K562 (cell line): ENCODE measurements around the gene VDAC2. TPM values are rescaled to one million over a fixed set of nuclear protein-coding genes. Genes with fewer than 3 reads are reported as not detected.

Experiments used
- ADNP ChIP-seq: fragments of 200-800 bp; sonication (Bioruptor generic); IDR thresholded peaks from 2 replicates; pipeline ENCODE4 v1.6.1; 2016; ENCODE audit warnings: missing genetic modification characterization, missing compliant biosample characterization
- ATF1 ChIP-seq, 2 experiments: fragments of 450-650 bp in 1 of 2; IDR thresholded peaks; 2 replicates each; pipeline ENCODE4 v1.6.1; 2016; ENCODE audit warnings: missing compliant biosample characterization in 1 of 2, missing genetic modification characterization in 1 of 2
- ATF2 ChIP-seq: sonication (generic); formaldehyde crosslinking; IDR thresholded peaks from 2 replicates; pipeline ENCODE4 v1.8.1; 2022; ENCODE audit warnings: missing genetic modification reagents
- CBFA2T3 ChIP-seq: fragments of 450-650 bp; IDR thresholded peaks from 2 replicates; pipeline ENCODE4 v1.6.1; 2017
- CBX3 ChIP-seq, 2 experiments: IDR thresholded peaks; 1 replicate in 1 of 2; 2 replicates in 1 of 2; pipeline ENCODE4 v1.6.1; 2012; ENCODE audit warnings: inconsistent platforms in 2 of 2, low read length in 2 of 2, borderline replicate concordance in 1 of 2, control low read depth in 1 of 2
- CREM ChIP-seq: IDR thresholded peaks from 2 replicates; pipeline ENCODE4 v1.6.1; 2014; ENCODE audit warnings: antibody characterized with exemption, low read depth
- DEAF1 ChIP-seq: fragments of 450-650 bp; formaldehyde crosslinking; IDR thresholded peaks from 2 replicates; pipeline ENCODE4 v1.4.0; 2020; ENCODE audit warnings: mild to moderate bottlenecking, moderate library complexity
- E2F3 ChIP-seq: fragments of 250-450 bp; sonication (Bioruptor Pico); IDR thresholded peaks from 2 replicates; pipeline ENCODE4 v1.4.0; 2020; ENCODE audit warnings: mild to moderate bottlenecking
- FOS ChIP-seq: IDR thresholded peaks from 3 replicates; pipeline ENCODE4 v1.6.1; 2011; ENCODE audit not compliant: insufficient read length; ENCODE audit errors: extremely low read depth
- FOXJ2 ChIP-seq: fragments of 200-800 bp; sonication (Bioruptor generic); IDR thresholded peaks from 2 replicates; pipeline ENCODE4 v1.6.1; 2016; ENCODE audit warnings: missing genetic modification characterization, missing compliant biosample characterization
- HIVEP1 ChIP-seq: fragments of 250-450 bp; sonication (Bioruptor Pico); IDR thresholded peaks from 2 replicates; pipeline ENCODE4 v1.4.0; 2020; ENCODE audit warnings: mild to moderate bottlenecking
- KLF16 ChIP-seq: IDR thresholded peaks from 2 replicates; pipeline ENCODE4 v1.6.1; 2016; ENCODE audit warnings: antibody characterized with exemption
- POLR2B ChIP-seq: fragments of 450-650 bp; IDR thresholded peaks from 2 replicates; pipeline ENCODE4 v1.6.1; 2018; ENCODE audit warnings: low read depth; ENCODE audit not compliant: partially characterized antibody
- SMARCB1 ChIP-seq: IDR thresholded peaks from 2 replicates; pipeline ENCODE4 v1.6.1; 2011; ENCODE audit warnings: improper control_type of control experiment, low read depth; ENCODE audit not compliant: insufficient read length
- SP1 ChIP-seq: sonication (generic); formaldehyde crosslinking; IDR thresholded peaks from 2 replicates; pipeline ENCODE4 v1.8.1; 2022; ENCODE audit warnings: mild to moderate bottlenecking, missing genetic modification reagents
- SRSF7 ChIP-seq: fragments of 200-400 bp; formaldehyde crosslinking; optimal IDR thresholded peaks from 2 replicates; pipeline ENCODE3; 2017; ENCODE audit warnings: mild to moderate bottlenecking, low read depth, low read length
- ZBED1 ChIP-seq: IDR thresholded peaks from 2 replicates; pipeline ENCODE4 v1.6.1; 2014
- ZNF239 ChIP-seq: fragments of 250-450 bp; sonication (Bioruptor Pico); IDR thresholded peaks from 2 replicates; pipeline ENCODE4 v1.4.0; 2020; ENCODE audit warnings: mild to moderate bottlenecking
- ZNF589 ChIP-seq: fragments of 200-800 bp; sonication (Bioruptor generic); IDR thresholded peaks from 2 replicates; pipeline ENCODE4 v1.6.1; 2016; ENCODE audit warnings: low read depth, missing genetic modification characterization, missing compliant biosample characterization
- ZNF76 ChIP-seq: fragments of 250-450 bp; sonication (Bioruptor Pico); IDR thresholded peaks from 2 replicates; pipeline ENCODE4 v1.4.0; 2020; ENCODE audit warnings: mild to moderate bottlenecking, moderate library complexity, borderline replicate concordance
- polyA plus RNA-seq, 8 experiments: library from polyadenylated mRNA; depleted of rRNA in 4 of 8; stranded (reverse) in 5 of 8; unstranded in 3 of 8; fragments of >200 nt; fragmentation: Nextera tagmentation in 2 of 8; fragmentation: Illumina TruSeq in 1 of 8; extraction: Ambion mirVana in 2 of 8; extraction: Trizol in 1 of 8; gene quantifications; 2 replicates each; pipeline versions ENCODE4 v1.2.1 to v1.2.3, GENCODE V29; 2011 to 2014; ENCODE audit warnings: inconsistent platforms in 1 of 8, missing spikeins in 1 of 8
- total RNA-seq, 7 experiments: library from RNA; depleted of rRNA in 6 of 7; stranded (reverse); fragments of >200 nt in 6 of 7; fragmentation: Illumina TruSeq in 2 of 7; extraction: Trizol in 2 of 7; gene quantifications; 2 replicates each; pipeline versions ENCODE4 v1.2.1 to v1.2.3, GENCODE V29; 2011 to 2021; ENCODE audit warnings: low replicate concordance in 1 of 7
- TF ChIP-seq, protein P1 (sequence below): sonication (generic); formaldehyde crosslinking; IDR thresholded peaks from 2 replicates; pipeline ENCODE4 v1.8.1; 2022; ENCODE audit warnings: missing genetic modification reagents
- TF ChIP-seq, protein P2 (sequence below), 2 experiments: fragments of 450-650 bp in 1 of 2; sonication (generic) in 1 of 2; formaldehyde crosslinking in 1 of 2; IDR thresholded peaks in 1 of 2; conservative IDR thresholded peaks in 1 of 2; 2 replicates each; pipeline versions ENCODE4 v1.6.1 to v1.8.1; 2016 to 2023; ENCODE audit warnings: mild to moderate bottlenecking in 2 of 2, moderate library complexity in 2 of 2, inconsistent platforms in 1 of 2, missing genetic modification reagents in 1 of 2

Gene VDAC2
- total and polyA plus RNA-seq, 9 of the 15 experiments (the other 6 are each of a cell fraction or from before 2014, with no cell fraction given), result 139 to 450 (median 250) TPM

DNA sequence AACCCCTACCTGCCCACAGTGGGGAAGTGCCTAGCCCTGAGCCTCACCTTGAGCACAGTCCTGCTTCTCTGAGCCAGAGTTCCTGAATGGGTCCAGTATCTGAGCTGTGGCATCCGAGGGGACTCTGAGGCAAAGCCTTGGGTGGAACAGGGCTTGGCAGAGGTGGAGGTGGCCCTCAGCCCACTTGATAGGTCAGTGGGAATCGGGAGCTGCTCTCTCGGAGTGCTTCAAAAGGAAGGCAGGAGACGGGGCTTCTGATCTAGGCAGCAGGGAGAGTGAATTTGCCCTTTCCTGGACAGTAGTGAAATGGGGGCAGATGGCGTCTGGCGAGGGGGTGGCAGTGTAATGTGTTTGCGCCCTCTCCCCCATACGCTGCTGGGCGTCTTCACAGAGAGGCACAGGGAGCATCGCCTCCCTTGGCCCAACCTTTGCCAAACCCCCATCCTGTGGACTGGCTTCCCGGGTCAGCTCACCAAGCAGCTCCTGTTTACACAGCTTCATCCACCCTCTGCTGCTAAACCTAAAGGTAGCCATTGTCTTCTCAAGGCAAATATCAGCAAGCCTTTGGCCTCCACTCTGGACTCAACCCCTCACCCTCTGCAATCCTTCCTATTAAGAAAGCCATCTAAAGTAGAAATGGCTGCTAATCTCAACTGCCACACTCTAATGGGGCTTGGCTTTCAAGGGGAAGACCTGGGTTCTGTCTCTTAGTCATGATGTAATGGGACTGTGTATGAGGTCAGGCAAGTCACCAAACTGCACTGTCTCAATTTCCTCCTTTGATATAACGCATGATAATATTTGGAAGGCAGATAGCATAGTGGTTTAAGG, 21.1 kb upstream of the VDAC2 start (continued):
- no peak for TF ChIP-seq HIVEP1
- no peak for TF ChIP-seq KLF16
- TF ChIP-seq, protein P1, sequence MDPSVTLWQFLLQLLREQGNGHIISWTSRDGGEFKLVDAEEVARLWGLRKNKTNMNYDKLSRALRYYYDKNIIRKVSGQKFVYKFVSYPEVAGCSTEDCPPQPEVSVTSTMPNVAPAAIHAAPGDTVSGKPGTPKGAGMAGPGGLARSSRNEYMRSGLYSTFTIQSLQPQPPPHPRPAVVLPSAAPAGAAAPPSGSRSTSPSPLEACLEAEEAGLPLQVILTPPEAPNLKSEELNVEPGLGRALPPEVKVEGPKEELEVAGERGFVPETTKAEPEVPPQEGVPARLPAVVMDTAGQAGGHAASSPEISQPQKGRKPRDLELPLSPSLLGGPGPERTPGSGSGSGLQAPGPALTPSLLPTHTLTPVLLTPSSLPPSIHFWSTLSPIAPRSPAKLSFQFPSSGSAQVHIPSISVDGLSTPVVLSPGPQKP (CRISPR knock-in tag), result no peak
- TF ChIP-seq ATF1 (CRISPR knock-in tag; IDR thresholded peaks at IDR 0.05), result no peak
- 0 out of 2 replicates have a peak, but pooled peaks have one; percentile 27 for TF ChIP-seq ATF1 (tag; IDR thresholded peaks at IDR 0.05)
- TF ChIP-seq SRSF7, result no peak
- no peak for TF ChIP-seq ZBED1
- no peak for TF ChIP-seq ZNF239 (CRISPR knock-in tag)
- TF ChIP-seq FOXJ2, result no peak
- TF ChIP-seq, protein P2, sequence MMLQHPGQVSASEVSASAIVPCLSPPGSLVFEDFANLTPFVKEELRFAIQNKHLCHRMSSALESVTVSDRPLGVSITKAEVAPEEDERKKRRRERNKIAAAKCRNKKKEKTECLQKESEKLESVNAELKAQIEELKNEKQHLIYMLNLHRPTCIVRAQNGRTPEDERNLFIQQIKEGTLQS (IDR thresholded peaks at IDR 0.05), result peak; percentile 39
- TF ChIP-seq, protein P2 (CRISPR knock-in tag; conservative IDR thresholded peaks at IDR 0.05), result no peak
- no peak for TF ChIP-seq CBX3 (IDR thresholded peaks at IDR 0.05; ENCODE audit: borderline replicate concordance in 1 of 2, low read length in 2 of 2)
- no peak for TF ChIP-seq DEAF1 (CRISPR knock-in tag)
- TF ChIP-seq ZNF76 (CRISPR knock-in tag), result no peak
- no peak for TF ChIP-seq SMARCB1
- peak; percentile 85 for TF ChIP-seq CREM
- no peak for TF ChIP-seq ATF2 (CRISPR knock-in tag)
- TF ChIP-seq ADNP (tag), result no peak
- no peak for TF ChIP-seq E2F3 (CRISPR knock-in tag)
- no peak for TF ChIP-seq POLR2B
- TF ChIP-seq FOS, result no peak
- no peak for TF ChIP-seq ZNF589 (CRISPR knock-in tag)
- 0 out of 2 replicates have a peak, but pooled peaks have one; percentile 7 for TF ChIP-seq CBFA2T3
- TF ChIP-seq SP1 (CRISPR knock-in tag), result no peak
